K562 (cell line): Measurements from ENCODE around the gene SEC14L2. TPM values are rescaled to one million over a fixed set of nuclear protein-coding genes. Genes with fewer than 3 reads are reported as not detected.
A peak's percentile ranks its signal among the peaks of the same experiment; 100 is the strongest.

Experiments used
- ARHGAP35 ChIP-seq: fragments of 450-650 bp; IDR thresholded peaks from 2 replicates; pipeline ENCODE4 v1.6.1; 2018; ENCODE audit not compliant: partially characterized antibody
- GABPB1 ChIP-seq: sonication (generic); formaldehyde crosslinking; IDR thresholded peaks from 2 replicates; pipeline ENCODE4 v1.8.0; 2022; ENCODE audit warnings: mild to moderate bottlenecking, missing genetic modification reagents
- GTF2F1 ChIP-seq: IDR thresholded peaks from 2 replicates; pipeline ENCODE4 v1.6.1; 2011; ENCODE audit warnings: low read depth, low read length, improper control_type of control experiment
- HDAC2 ChIP-seq: fragments of 450-650 bp; IDR thresholded peaks from 2 replicates; pipeline ENCODE4 v1.6.1; 2016; ENCODE audit warnings: mild to moderate bottlenecking
- HEY1 ChIP-seq: fragments of 250-450 bp; sonication (Bioruptor Pico); IDR thresholded peaks from 2 replicates; pipeline ENCODE4 v1.5.0; 2020; ENCODE audit warnings: mild to moderate bottlenecking, moderate library complexity, borderline replicate concordance
- MYBL2 ChIP-seq, 2 experiments: fragments of 450-650 bp in 1 of 2; sonication (generic) in 1 of 2; formaldehyde crosslinking in 1 of 2; IDR thresholded peaks; 2 replicates each; pipeline versions ENCODE4 v1.6.1 to v1.8.1; 2017 to 2022; ENCODE audit warnings: borderline replicate concordance in 1 of 2, inconsistent platforms in 1 of 2, low read depth in 1 of 2, mild to moderate bottlenecking in 1 of 2, missing genetic modification reagents in 1 of 2, moderate library complexity in 1 of 2
- NFE2L1 ChIP-seq: fragments of 450-650 bp; IDR thresholded peaks from 2 replicates; pipeline ENCODE4 v1.6.1; 2016; ENCODE audit warnings: missing genetic modification characterization, low read depth, mild to moderate bottlenecking, missing compliant biosample characterization, moderate library complexity, borderline replicate concordance
- NR2C1 ChIP-seq, 2 experiments: fragments of 450-650 bp; IDR thresholded peaks; 2 replicates each; pipeline ENCODE4 v1.6.1; 2017; ENCODE audit warnings: mild to moderate bottlenecking in 2 of 2, antibody characterized with exemption in 1 of 2, inconsistent platforms in 1 of 2, missing compliant biosample characterization in 1 of 2, missing genetic modification characterization in 1 of 2
- NRF1 ChIP-seq, 2 experiments: fragments of 450-650 bp; IDR thresholded peaks in 1 of 2; conservative IDR thresholded peaks in 1 of 2; 2 replicates each; pipeline ENCODE4 v1.6.1; 2014; ENCODE audit warnings: mild to moderate bottlenecking in 2 of 2
- POLR2A ChIP-seq: fragments of 450-650 bp; conservative IDR thresholded peaks from 2 replicates; pipeline ENCODE4 v1.6.1; 2016
- RBM39 ChIP-seq: fragments of 200-400 bp; formaldehyde crosslinking; optimal IDR thresholded peaks from 2 replicates; pipeline ENCODE3; 2018; ENCODE audit warnings: low read depth, low read length
- SIN3A ChIP-seq, 2 experiments: fragments of 150-350 bp in 1 of 2; IDR thresholded peaks; 2 replicates each; pipeline ENCODE4 v1.6.1; 2011 to 2016; ENCODE audit warnings: borderline replicate concordance in 2 of 2, low read depth in 2 of 2, low read length in 2 of 2, mild to moderate bottlenecking in 2 of 2, moderate library complexity in 2 of 2; ENCODE audit not compliant: control insufficient read depth in 1 of 2
- SOX6 ChIP-seq: fragments of 450-650 bp; IDR thresholded peaks from 2 replicates; pipeline ENCODE4 v1.6.1; 2014; ENCODE audit warnings: mild to moderate bottlenecking
- TCFL5 ChIP-seq: fragments of 250-450 bp; sonication (Bioruptor Pico); conservative IDR thresholded peaks from 2 replicates; pipeline ENCODE4 v1.6.1; 2021; ENCODE audit warnings: mild to moderate bottlenecking, moderate library complexity, matching md5 sums
- TRIM28 ChIP-seq: fragments of 450-650 bp; IDR thresholded peaks from 2 replicates; pipeline ENCODE4 v1.6.1; 2017
- ZNF134 ChIP-seq: fragments of 250-450 bp; sonication (Bioruptor Pico); conservative IDR thresholded peaks from 2 replicates; pipeline ENCODE4 v1.4.0; 2020
- ZNF140 ChIP-seq: fragments of 250-450 bp; sonication (Bioruptor Pico); IDR thresholded peaks from 2 replicates; pipeline ENCODE4 v1.8.0; 2021; ENCODE audit warnings: moderate library complexity, mild to moderate bottlenecking, inconsistent platforms
- ZNF212 ChIP-seq: fragments of 450-650 bp; formaldehyde crosslinking; IDR thresholded peaks from 2 replicates; pipeline ENCODE4 v1.4.0; 2020; ENCODE audit warnings: mild to moderate bottlenecking
- ZNF75A ChIP-seq: fragments of 450-650 bp; formaldehyde crosslinking; IDR thresholded peaks from 2 replicates; pipeline ENCODE4 v1.4.0; 2020; ENCODE audit warnings: mild to moderate bottlenecking
- polyA plus RNA-seq, 8 experiments: library from polyadenylated mRNA; depleted of rRNA in 4 of 8; stranded (reverse) in 5 of 8; unstranded in 3 of 8; fragments of >200 nt; fragmentation: Nextera tagmentation in 2 of 8; fragmentation: Illumina TruSeq in 1 of 8; extraction: Ambion mirVana in 2 of 8; extraction: Trizol in 1 of 8; gene quantifications; 2 replicates each; pipeline versions ENCODE4 v1.2.1 to v1.2.3, GENCODE V29; 2011 to 2014; ENCODE audit warnings: inconsistent platforms in 1 of 8, missing spikeins in 1 of 8
- total RNA-seq, 7 experiments: library from RNA; depleted of rRNA in 6 of 7; stranded (reverse); fragments of >200 nt in 6 of 7; fragmentation: Illumina TruSeq in 2 of 7; extraction: Trizol in 2 of 7; gene quantifications; 2 replicates each; pipeline versions ENCODE4 v1.2.1 to v1.2.3, GENCODE V29; 2011 to 2021; ENCODE audit warnings: low replicate concordance in 1 of 7
- TF ChIP-seq, protein P1 (sequence below): sonication (generic); formaldehyde crosslinking; IDR thresholded peaks from 2 replicates; pipeline ENCODE4 v1.8.1; 2022; ENCODE audit warnings: missing genetic modification reagents
- TF ChIP-seq, protein P2 (sequence below): fragments of 250-450 bp; sonication (Bioruptor Pico); IDR thresholded peaks from 2 replicates; pipeline ENCODE4 v1.4.0; 2020
- TF ChIP-seq, protein P3 (sequence below): fragments of 450-650 bp; IDR thresholded peaks from 2 replicates; pipeline ENCODE4 v1.6.1; 2016; ENCODE audit warnings: mild to moderate bottlenecking
- TF ChIP-seq, protein P4 (sequence below): sonication (generic); formaldehyde crosslinking; IDR thresholded peaks from 2 replicates; pipeline ENCODE4 v1.8.1; 2023; ENCODE audit warnings: mild to moderate bottlenecking, missing genetic modification reagents, moderate library complexity

Gene SEC14L2
- total and polyA plus RNA-seq, 9 of the 15 experiments (the other 6 are each of a cell fraction or from before 2014, with no cell fraction given) = 0.03 to 0.17 (median 0.10) TPM

DNA sequence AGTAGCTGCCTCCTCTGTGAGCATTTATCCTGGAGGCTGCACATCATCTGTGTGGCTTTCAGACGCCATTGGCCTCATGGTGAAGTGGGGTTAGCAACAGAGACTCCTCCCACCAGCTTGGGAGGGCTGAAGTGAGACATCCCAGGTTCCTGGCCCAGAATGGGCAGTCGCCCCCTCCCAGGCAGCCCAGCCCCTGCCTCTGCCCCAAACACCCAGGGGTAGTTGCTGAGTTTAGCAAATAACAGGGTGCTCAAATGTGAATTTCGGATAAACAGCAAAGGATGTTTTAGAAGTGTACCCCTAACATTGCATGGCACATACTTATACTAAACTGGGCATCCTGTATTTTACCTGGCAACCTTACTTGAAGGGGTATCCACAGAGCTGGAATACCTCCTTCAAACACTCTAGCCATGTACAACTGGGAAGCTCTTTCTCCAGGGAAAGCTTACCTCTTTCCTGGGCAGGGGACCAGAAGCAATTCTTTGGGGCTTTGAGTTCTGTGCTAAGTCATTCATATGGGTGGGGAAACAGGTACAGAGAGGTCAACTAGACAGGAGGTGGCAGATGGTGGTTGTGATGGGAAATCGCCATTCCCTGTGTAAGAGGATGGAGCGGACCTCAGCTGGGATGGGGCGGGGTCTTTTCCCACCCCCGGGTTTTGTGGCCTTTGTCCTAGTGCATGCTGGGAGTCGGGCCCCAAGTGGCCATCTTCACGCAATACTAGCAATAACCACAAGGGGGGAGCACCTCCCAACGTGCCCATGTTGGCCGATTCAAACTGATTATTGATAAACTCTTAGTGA lies 48.0 kb downstream of the SEC14L2 start (continued):
- TF ChIP-seq ZNF134 (CRISPR knock-in tag) = no peak
- no peak for TF ChIP-seq ARHGAP35
- no peak for TF ChIP-seq TCFL5 (CRISPR knock-in tag)
- no peak; a peak in 1 of 4 replicates for TF ChIP-seq SIN3A (IDR thresholded peaks at IDR 0.05; ENCODE audit: borderline replicate concordance in 2 of 2, control insufficient read depth in 1 of 2, low read depth in 2 of 2, low read length in 2 of 2)
- TF ChIP-seq ZNF75A (CRISPR knock-in tag) = no peak
- TF ChIP-seq, protein P1, sequence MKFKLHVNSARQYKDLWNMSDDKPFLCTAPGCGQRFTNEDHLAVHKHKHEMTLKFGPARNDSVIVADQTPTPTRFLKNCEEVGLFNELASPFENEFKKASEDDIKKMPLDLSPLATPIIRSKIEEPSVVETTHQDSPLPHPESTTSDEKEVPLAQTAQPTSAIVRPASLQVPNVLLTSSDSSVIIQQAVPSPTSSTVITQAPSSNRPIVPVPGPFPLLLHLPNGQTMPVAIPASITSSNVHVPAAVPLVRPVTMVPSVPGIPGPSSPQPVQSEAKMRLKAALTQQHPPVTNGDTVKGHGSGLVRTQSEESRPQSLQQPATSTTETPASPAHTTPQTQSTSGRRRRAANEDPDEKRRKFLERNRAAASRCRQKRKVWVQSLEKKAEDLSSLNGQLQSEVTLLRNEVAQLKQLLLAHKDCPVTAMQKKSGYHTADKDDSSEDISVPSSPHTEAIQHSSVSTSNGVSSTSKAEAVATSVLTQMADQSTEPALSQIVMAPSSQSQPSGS (CRISPR knock-in tag) = no peak
- no peak for TF ChIP-seq NR2C1 (IDR thresholded peaks at IDR 0.05)
- no peak for TF ChIP-seq NR2C1 (tag; IDR thresholded peaks at IDR 0.05)
- TF ChIP-seq, protein P2, sequence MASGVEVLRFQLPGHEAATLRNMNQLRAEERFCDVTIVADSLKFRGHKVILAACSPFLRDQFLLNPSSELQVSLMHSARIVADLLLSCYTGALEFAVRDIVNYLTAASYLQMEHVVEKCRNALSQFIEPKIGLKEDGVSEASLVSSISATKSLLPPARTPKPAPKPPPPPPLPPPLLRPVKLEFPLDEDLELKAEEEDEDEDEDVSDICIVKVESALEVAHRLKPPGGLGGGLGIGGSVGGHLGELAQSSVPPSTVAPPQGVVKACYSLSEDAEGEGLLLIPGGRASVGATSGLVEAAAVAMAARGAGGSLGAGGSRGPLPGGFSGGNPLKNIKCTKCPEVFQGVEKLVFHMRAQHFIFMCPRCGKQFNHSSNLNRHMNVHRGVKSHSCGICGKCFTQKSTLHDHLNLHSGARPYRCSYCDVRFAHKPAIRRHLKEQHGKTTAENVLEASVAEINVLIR = no peak
- no peak for TF ChIP-seq ZNF212 (CRISPR knock-in tag)
- no peak for TF ChIP-seq ZNF140 (CRISPR knock-in tag)
- TF ChIP-seq, protein P3, sequence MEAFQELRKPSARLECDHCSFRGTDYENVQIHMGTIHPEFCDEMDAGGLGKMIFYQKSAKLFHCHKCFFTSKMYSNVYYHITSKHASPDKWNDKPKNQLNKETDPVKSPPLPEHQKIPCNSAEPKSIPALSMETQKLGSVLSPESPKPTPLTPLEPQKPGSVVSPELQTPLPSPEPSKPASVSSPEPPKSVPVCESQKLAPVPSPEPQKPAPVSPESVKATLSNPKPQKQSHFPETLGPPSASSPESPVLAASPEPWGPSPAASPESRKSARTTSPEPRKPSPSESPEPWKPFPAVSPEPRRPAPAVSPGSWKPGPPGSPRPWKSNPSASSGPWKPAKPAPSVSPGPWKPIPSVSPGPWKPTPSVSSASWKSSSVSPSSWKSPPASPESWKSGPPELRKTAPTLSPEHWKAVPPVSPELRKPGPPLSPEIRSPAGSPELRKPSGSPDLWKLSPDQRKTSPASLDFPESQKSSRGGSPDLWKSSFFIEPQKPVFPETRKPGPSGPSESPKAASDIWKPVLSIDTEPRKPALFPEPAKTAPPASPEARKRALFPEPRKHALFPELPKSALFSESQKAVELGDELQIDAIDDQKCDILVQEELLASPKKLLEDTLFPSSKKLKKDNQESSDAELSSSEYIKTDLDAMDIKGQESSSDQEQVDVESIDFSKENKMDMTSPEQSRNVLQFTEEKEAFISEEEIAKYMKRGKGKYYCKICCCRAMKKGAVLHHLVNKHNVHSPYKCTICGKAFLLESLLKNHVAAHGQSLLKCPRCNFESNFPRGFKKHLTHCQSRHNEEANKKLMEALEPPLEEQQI = no peak
- no peak for TF ChIP-seq HDAC2
- no peak for TF ChIP-seq HEY1 (CRISPR knock-in tag)
- TF ChIP-seq GTF2F1 = peak; percentile 85; the same call in 1 of the 2 replicates
- TF ChIP-seq NRF1 (conservative IDR thresholded peaks at IDR 0.05 in 1 of 2, IDR thresholded peaks at IDR 0.05 in 1 of 2) = no peak
- no peak for TF ChIP-seq TRIM28
- no peak for TF ChIP-seq MYBL2 (IDR thresholded peaks at IDR 0.05; ENCODE audit: low read depth)
- no peak for TF ChIP-seq MYBL2 (CRISPR knock-in tag; IDR thresholded peaks at IDR 0.05; ENCODE audit: borderline replicate concordance)
- peak; percentile 81 for TF ChIP-seq POLR2A
- TF ChIP-seq NFE2L1 (tag) = no peak
- no peak for TF ChIP-seq GABPB1 (CRISPR knock-in tag)
- no peak for TF ChIP-seq SOX6
- no peak for TF ChIP-seq RBM39
- TF ChIP-seq, protein P4, sequence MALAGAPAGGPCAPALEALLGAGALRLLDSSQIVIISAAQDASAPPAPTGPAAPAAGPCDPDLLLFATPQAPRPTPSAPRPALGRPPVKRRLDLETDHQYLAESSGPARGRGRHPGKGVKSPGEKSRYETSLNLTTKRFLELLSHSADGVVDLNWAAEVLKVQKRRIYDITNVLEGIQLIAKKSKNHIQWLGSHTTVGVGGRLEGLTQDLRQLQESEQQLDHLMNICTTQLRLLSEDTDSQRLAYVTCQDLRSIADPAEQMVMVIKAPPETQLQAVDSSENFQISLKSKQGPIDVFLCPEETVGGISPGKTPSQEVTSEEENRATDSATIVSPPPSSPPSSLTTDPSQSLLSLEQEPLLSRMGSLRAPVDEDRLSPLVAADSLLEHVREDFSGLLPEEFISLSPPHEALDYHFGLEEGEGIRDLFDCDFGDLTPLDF = no peak
